Left lung (tissue), 10 donors: ENCODE results near the gene COL6A3. TPM values are rescaled to one million over a fixed set of nuclear protein-coding genes. Genes with fewer than 3 reads are reported as not detected.

ENCODE experiments used
- ATAC-seq: fragments of 200-7000 bp; cut with Tn5 transposase; one replicate; pipeline ENCODE4 v1.9.1; 2020; ENCODE audit warnings: moderate library complexity
- DNase-seq, 4 donors: peaks; one replicate each; pipeline ENCODE4 v3.0.0-alpha.2; 2013 to 2020
- H3K27ac ChIP-seq, 2 donors: fragments of 200-600 bp; sonication (generic) in 1 of 2; one replicate each; pipeline versions ENCODE4 v1.5.0 to v1.8.0; 2020 to 2021
- H3K27me3 ChIP-seq, 2 donors: fragments of 200-600 bp; sonication (generic) in 1 of 2; one replicate each; pipeline versions ENCODE4 v1.5.0 to v1.8.0; 2020 to 2021
- H3K36me3 ChIP-seq, 2 donors: fragments of 200-600 bp; sonication (generic) in 1 of 2; one replicate each; pipeline versions ENCODE4 v1.5.0 to v1.8.0; 2020 to 2021
- H3K4me1 ChIP-seq, 2 donors: fragments of 200-600 bp; one replicate each; pipeline ENCODE4 v1.8.0; 2021
- H3K4me3 ChIP-seq, 2 donors: fragments of 200-600 bp; sonication (generic) in 1 of 2; one replicate each; pipeline versions ENCODE4 v1.5.0 to v1.8.0; 2020 to 2021; ENCODE audit warnings: mild to moderate bottlenecking in 1 of 2
- H3K9me3 ChIP-seq, 2 donors: fragments of 200-600 bp; sonication (generic) in 1 of 2; one replicate each; pipeline versions ENCODE4 v1.5.0 to v1.8.0; 2020 to 2021
- intact Hi-C, 2 donors: fragments of 100-400 bp; cut with DNase I; formaldehyde crosslinking; loops; one replicate each; pipeline versions ENCODE4 v1.11.2 to v1.14.2; 2022
- polyA plus RNA-seq, 6 donors: library from polyadenylated mRNA; unstranded; fragments of 120-200 nt; gene quantifications; one replicate each; pipeline ENCODE4 v1.2.1, GENCODE V29; 2013; ENCODE audit not compliant: insufficient read length in 6 of 6
- total RNA-seq, 2 donors: library from RNA; stranded (reverse); fragmentation: NEBNext Ultra II Directional; extraction: Animal tissue kit (Norgen Biotek cat#: 25700); gene quantifications; one replicate each; pipeline ENCODE4 v1.2.1, GENCODE V29; 2021
- TF ChIP-seq, protein P1 (sequence below), 2 donors: fragments of 200-600 bp; sonication (generic) in 1 of 2; IDR thresholded peaks; one replicate each; pipeline versions ENCODE4 v1.5.0 to v1.8.0; 2021; ENCODE audit warnings: antibody characterized with exemption in 2 of 2
- donor health status: DM: no; HTN: yes; CAD: no.
- donor health status: DM: no; HTN: no; CAD: no.

The COL6A3 gene
- total and polyA plus RNA-seq, 8 donors, result 598 to 868 (median 760) TPM

DNA sequence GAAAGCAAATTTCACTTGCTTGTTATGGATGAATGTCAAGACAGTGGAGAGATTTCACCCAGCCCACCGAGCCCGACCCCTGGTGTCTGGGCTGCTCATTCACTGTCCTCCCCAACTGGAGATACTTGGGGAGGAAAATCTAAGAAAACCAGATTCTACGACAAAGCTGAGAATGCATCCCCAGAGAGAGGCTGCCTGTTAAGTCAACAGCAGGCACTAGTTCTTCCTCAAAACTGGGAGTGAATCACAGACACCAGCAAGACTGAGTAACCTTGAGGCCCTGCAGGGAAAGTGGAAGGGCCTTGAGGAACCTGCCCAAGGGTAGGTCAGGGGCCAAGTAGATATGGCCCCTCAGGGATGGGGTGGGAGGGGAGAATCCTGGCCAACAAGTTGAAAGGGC, 38.9 kb upstream of the COL6A3 start:
- TF ChIP-seq, protein P1, sequence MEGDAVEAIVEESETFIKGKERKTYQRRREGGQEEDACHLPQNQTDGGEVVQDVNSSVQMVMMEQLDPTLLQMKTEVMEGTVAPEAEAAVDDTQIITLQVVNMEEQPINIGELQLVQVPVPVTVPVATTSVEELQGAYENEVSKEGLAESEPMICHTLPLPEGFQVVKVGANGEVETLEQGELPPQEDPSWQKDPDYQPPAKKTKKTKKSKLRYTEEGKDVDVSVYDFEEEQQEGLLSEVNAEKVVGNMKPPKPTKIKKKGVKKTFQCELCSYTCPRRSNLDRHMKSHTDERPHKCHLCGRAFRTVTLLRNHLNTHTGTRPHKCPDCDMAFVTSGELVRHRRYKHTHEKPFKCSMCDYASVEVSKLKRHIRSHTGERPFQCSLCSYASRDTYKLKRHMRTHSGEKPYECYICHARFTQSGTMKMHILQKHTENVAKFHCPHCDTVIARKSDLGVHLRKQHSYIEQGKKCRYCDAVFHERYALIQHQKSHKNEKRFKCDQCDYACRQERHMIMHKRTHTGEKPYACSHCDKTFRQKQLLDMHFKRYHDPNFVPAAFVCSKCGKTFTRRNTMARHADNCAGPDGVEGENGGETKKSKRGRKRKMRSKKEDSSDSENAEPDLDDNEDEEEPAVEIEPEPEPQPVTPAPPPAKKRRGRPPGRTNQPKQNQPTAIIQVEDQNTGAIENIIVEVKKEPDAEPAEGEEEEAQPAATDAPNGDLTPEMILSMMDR (IDR thresholded peaks at IDR 0.05), result no peak
- no peak for ATAC-seq
- DNase-seq, result no peak
- intact Hi-C loops, result no loop called here
- H3K36me3 ChIP-seq, result no peaks in the 10 kb centered on the region
- H3K4me1 ChIP-seq, result peaks cover 10 to 15% of the 10 kb centered on the region in 2 donors
- H3K4me3 ChIP-seq, result no peak overlapping the region
- no peaks in the 10 kb centered on the region for H3K9me3 ChIP-seq
- H3K27ac ChIP-seq, result no peak overlapping the region
- H3K27me3 ChIP-seq, result peaks cover 0 to 24% of the 10 kb centered on the region in 2 donors

DNA sequence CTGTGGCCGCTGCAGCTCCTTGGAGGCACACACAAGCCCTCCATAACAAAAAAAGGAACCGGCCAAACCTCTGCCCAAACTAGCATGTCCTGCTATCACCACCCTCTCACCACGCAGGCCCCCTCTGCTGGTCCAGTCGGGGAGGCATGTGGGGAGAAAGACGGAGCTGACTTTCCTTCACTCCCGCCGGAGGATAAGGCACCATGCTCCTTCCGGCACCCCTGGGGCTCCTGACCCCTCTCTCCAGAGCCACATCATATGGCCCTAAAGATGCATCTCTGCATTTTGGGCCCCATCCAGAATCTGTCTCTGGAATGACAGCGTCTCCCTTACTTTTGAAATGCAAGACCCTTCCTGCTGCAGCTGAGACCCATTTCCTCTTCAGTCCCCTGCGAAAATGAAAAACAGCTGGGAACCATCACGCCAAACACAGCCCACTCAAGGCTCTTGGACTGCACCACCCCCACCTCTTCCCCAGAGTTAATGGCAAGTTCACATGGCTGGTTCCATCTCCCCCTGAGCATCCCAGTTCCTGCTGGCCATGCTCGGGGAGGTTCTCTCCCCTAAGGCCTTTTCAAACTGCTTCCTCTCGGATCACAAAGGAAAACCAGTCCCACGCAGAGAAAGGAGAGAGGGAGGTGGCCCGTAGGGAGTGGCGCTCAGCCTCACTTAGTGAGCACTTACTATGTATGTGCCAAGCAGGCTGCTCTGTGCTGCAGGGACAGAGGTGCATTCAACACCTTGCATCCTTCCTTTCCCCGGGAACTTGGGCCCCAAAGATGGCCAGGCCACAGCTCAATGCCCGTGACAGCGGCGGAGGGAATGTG, 37.9 kb upstream of the COL6A3 start:
- Histone ChIP-seq H3K27ac (no peak overlapping the region), H3K4me3 (no peak overlapping the region), H3K9me3 (no peaks in the 10 kb centered on the region), H3K36me3 (no peaks in the 10 kb centered on the region), H3K4me1 (peaks cover 10 to 15% of the 10 kb centered on the region in 2 donors), H3K27me3 (peaks cover 0 to 24% of the 10 kb centered on the region in 2 donors)
- TF ChIP-seq, protein P1 (IDR thresholded peaks at IDR 0.05), result no peak
- peak in 2 of 4 donors; percentile 84 to 88 for DNase-seq
- intact Hi-C loops, result no loop called here
- ATAC-seq, result no peak

DNA sequence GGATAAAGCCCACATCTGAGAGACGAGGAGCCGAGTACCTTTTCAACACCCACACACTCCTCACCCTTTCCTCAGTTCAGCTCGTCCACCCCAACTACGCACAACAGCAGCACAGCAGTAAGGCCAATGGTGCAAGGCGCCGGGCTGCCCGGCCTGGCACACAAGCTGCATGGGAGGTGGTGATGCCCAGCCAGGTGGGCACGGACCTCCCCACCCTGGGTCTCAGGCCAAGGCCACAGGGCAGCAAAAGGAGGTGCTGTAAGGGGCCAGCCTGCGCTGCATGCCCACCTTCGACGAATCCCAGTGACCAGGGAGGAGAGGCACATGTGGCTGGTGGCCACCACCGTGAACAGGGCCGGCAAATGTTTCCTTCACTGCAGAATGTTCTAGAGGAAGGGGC, 36.6 kb upstream of the COL6A3 start:
- H3K27ac ChIP-seq, result no peak overlapping the region
- intact Hi-C loops, result no loop called here
- no peak overlapping the region for H3K4me3 ChIP-seq
- no peaks in the 10 kb centered on the region for H3K9me3 ChIP-seq
- ATAC-seq (no peak), DNase-seq (peak in 1 of 4 donors; percentile 65)
- peaks cover 0 to 23% of the 10 kb centered on the region in 2 donors for H3K27me3 ChIP-seq
- TF ChIP-seq, protein P1 (IDR thresholded peaks at IDR 0.05), result no peak
- no peaks in the 10 kb centered on the region for H3K36me3 ChIP-seq
- H3K4me1 ChIP-seq, result peaks cover 10 to 15% of the 10 kb centered on the region in 2 donors

DNA sequence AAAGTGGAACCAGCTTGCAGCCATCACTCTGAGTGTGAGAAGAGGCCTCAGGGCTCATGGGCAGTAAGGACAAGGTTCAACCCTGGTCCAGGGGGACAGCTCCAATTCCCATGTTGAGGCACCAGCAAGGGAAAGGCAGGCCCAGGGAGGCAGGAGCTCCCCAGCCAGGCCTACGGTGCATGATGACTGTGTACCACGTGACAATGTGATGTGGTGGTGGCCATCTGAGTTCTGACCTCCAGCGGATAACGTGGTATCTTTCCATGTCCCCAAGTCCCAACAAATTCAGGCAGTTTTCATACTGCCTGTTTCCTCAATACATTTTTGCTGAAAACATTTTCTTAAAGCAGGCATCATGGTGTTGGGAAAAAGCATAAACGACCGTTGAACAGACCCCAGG, 36.1 kb upstream of the COL6A3 start:
- no peaks in the 10 kb centered on the region for H3K9me3 ChIP-seq
- no peak for DNase-seq
- H3K27me3 ChIP-seq, result peaks cover 0 to 19% of the 10 kb centered on the region in 2 donors
- no peaks in the 10 kb centered on the region for H3K36me3 ChIP-seq
- intact Hi-C loops, result no loop called here
- H3K4me3 ChIP-seq, result no peak overlapping the region
- no peak for ATAC-seq
- H3K4me1 ChIP-seq, result peaks cover 10 to 15% of the 10 kb centered on the region in 2 donors
- TF ChIP-seq, protein P1 (IDR thresholded peaks at IDR 0.05), result no peak
- H3K27ac ChIP-seq, result no peak overlapping the region

DNA sequence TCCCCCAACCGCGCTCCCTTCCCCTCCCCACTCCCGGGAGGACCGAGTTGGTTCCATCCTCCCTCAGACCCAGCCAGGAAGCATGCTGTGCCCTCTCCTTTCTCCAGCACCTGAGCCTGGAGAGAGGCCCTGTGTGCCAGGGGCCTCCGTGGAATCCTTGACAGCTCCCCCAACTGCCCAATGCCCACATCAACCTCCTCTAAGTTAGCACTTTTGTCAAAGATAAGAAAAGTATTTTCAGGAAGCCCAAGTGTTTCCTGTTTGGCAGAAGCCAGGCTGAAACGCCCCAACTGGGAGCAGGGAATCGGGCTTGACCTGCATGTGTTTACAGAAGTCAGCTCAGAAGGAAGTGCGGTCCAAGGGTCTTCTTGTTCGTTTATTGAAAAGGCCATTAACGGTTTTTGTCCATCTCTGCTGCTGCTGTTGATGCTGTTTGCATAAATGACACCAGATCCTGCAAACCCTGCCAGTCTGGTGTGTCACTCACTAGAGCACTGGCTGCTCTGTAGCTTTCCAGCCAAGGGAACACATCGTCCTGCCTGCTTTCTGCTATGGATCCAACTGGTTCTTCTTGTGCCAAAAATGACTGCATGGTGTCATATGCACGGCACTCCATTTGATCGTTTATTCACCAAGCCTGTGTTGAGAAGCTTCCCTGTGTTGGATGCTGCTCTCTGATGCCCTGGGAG, 35.4 kb upstream of the COL6A3 start:
- ATAC-seq (peak; percentile 59), DNase-seq (peak in 1 of 4 donors; percentile 72)
- TF ChIP-seq, protein P1 (IDR thresholded peaks at IDR 0.05), result no peak
- H3K4me3 ChIP-seq, result no peak overlapping the region
- no peaks in the 10 kb centered on the region for H3K36me3 ChIP-seq
- H3K27ac ChIP-seq, result no peak overlapping the region
- peaks cover 0 to 19% of the 10 kb centered on the region in 2 donors for H3K27me3 ChIP-seq
- peaks cover 10 to 15% of the 10 kb centered on the region in 2 donors for H3K4me1 ChIP-seq
- H3K9me3 ChIP-seq, result no peaks in the 10 kb centered on the region
- intact Hi-C loops, result no loop called here
